GM12878 (cell line): ENCODE measurements around the gene MED25. TPM values are rescaled to one million over a fixed set of nuclear protein-coding genes. Genes with fewer than 3 reads are reported as not detected.

Source experiments
- ATAC-seq: fragments of 200-7000 bp; cut with Tn5 transposase; 3 replicates; pipeline ENCODE4 v1.9.1; 2020; ENCODE audit warnings: mild to moderate bottlenecking, moderate library complexity
- BruUV-seq: library from RNA; stranded (reverse); fragments of 400-500 nt; replicated peaks from 2 replicates; lab custom pipeline; 2021; lab: Mats Ljungman, UMichigan
- CTCF ChIA-PET: fragments of 300-600 bp; sonication (Branson Sonifier 250); formaldehyde crosslinking; extraction: SDS; loops from one replicate; lab custom pipeline; 2021; ENCODE audit warnings: inconsistent platforms; lab: Yijun Ruan, JAX
- POLR2A ChIA-PET: fragments of 350-600 bp; formaldehyde crosslinking; extraction: SDS; loops from one replicate; lab custom pipeline; 2021; ENCODE audit warnings: inconsistent platforms; lab: Charles Lee
- RAD21 ChIA-PET: fragments of 300-600 bp; sonication (Branson Sonifier 250); formaldehyde crosslinking; loops from one replicate; lab custom pipeline; 2023; ENCODE audit warnings: antibody characterized with exemption; ENCODE audit not compliant: unreplicated experiment; lab: Charles Lee
- SMC1A ChIA-PET: fragments of 300-600 bp; sonication (Branson Sonifier 250); formaldehyde crosslinking; loops from one replicate; lab custom pipeline; 2023; ENCODE audit not compliant: unreplicated experiment, uncharacterized antibody; lab: Charles Lee
- DNase-seq: peaks from one replicate; pipeline ENCODE4 v3.0.0-alpha.2; 2011; ENCODE audit warnings: low read depth, low spot score
- FAIRE-seq: peaks from 3 replicates; lab custom pipeline; 2011; peaks lifted over from hg19 to GRCh38; lab: Jason Lieb, UNC
- H2AFZ ChIP-seq: 2 replicates; pipeline ENCODE4 v1.6.0; 2011; ENCODE audit warnings: low read depth, low read length, control low read depth; ENCODE audit not compliant: control insufficient read depth
- H3K27ac ChIP-seq: 2 replicates; pipeline ENCODE4 v1.5.1; 2011; ENCODE audit warnings: control low read depth; ENCODE audit not compliant: control insufficient read depth, insufficient read depth
- H3K27me3 ChIP-seq, 2 experiments: replicated peaks in 1 of 2; 2 replicates each; pipeline versions ENCODE4 v1.6.0 to v1.6.1; 2011; ENCODE audit warnings: low read length in 1 of 2; ENCODE audit not compliant: control insufficient read depth in 2 of 2, insufficient read depth in 2 of 2
- H3K36me3 ChIP-seq, 2 experiments: 2 replicates each; pipeline ENCODE4 v1.5.1; 2011; ENCODE audit warnings: low read length in 1 of 2; ENCODE audit not compliant: control insufficient read depth in 2 of 2, insufficient read depth in 2 of 2
- H3K4me1 ChIP-seq: 2 replicates; pipeline ENCODE4 v1.6.1; 2011; ENCODE audit warnings: mild to moderate bottlenecking, low read length, moderate library complexity, mixed read lengths; ENCODE audit not compliant: control insufficient read depth, insufficient read depth
- H3K4me2 ChIP-seq: 2 replicates; pipeline ENCODE4 v1.6.0; 2011; ENCODE audit warnings: control low read depth; ENCODE audit not compliant: control insufficient read depth, insufficient read depth
- H3K4me3 ChIP-seq: fragments of 200-600 bp; sonication (generic); 2 replicates; pipeline ENCODE4 v1.5.1; 2016
- H3K79me2 ChIP-seq: 2 replicates; pipeline ENCODE4 v1.6.0; 2011; ENCODE audit warnings: low read length; ENCODE audit not compliant: control insufficient read depth, insufficient read depth
- H3K9ac ChIP-seq: 2 replicates; pipeline ENCODE4 v1.8.0; 2011; ENCODE audit warnings: low read length, control low read depth, mixed read lengths; ENCODE audit not compliant: control insufficient read depth, insufficient read depth
- H3K9me3 ChIP-seq: replicated peaks from 3 replicates; pipeline ENCODE4 v1.5.1; 2011; ENCODE audit warnings: mild to moderate bottlenecking, low read length; ENCODE audit not compliant: control insufficient read depth, insufficient read depth
- H4K20me1 ChIP-seq: 2 replicates; pipeline ENCODE4 v1.6.0; 2011; ENCODE audit not compliant: control insufficient read depth, insufficient read depth
- BACH1 ChIP-seq: fragments of 450-650 bp; IDR thresholded peaks from 2 replicates; pipeline ENCODE4 v1.6.1; 2017; ENCODE audit warnings: mild to moderate bottlenecking, borderline replicate concordance
- BRCA1 ChIP-seq: IDR thresholded peaks from 2 replicates; pipeline ENCODE4 v1.6.1; 2011; ENCODE audit warnings: low read depth, low read length, improper control_type of control experiment
- HCFC1 ChIP-seq: fragments of 150-350 bp; IDR thresholded peaks from 2 replicates; pipeline ENCODE4 v1.6.1; 2014; ENCODE audit warnings: low read length
- MYB ChIP-seq: fragments of 150-350 bp; IDR thresholded peaks from 2 replicates; pipeline ENCODE4 v1.6.1; 2014; ENCODE audit warnings: mild to moderate bottlenecking, low read depth, low read length, borderline replicate concordance
- NFXL1 ChIP-seq: fragments of 450-650 bp; IDR thresholded peaks from 2 replicates; pipeline ENCODE4 v1.6.1; 2017; ENCODE audit warnings: antibody characterized with exemption, mild to moderate bottlenecking, borderline replicate concordance
- POLR2A ChIP-seq: IDR thresholded peaks from 2 replicates; pipeline ENCODE4 v1.6.1; 2011; ENCODE audit warnings: low read depth, mild to moderate bottlenecking, low read length
- RELB ChIP-seq: fragments of 450-650 bp; IDR thresholded peaks from 2 replicates; pipeline ENCODE4 v1.6.1; 2017; ENCODE audit warnings: low read depth, mild to moderate bottlenecking, moderate library complexity
- SMAD5 ChIP-seq: IDR thresholded peaks from 2 replicates; pipeline ENCODE4 v1.6.1; 2016; ENCODE audit warnings: antibody characterized with exemption, low read depth
- SP1 ChIP-seq: IDR thresholded peaks from one replicate; pipeline ENCODE4 v1.6.1; 2011; ENCODE audit warnings: low read depth, low read length
- TARDBP ChIP-seq: IDR thresholded peaks from 2 replicates; pipeline ENCODE4 v1.6.1; 2016; ENCODE audit warnings: borderline replicate concordance
- ZZZ3 ChIP-seq: IDR thresholded peaks from 2 replicates; pipeline ENCODE4 v1.6.1; 2011; ENCODE audit warnings: low read depth; ENCODE audit not compliant: control insufficient read depth, insufficient read length
- WGBS: methylation state at CpG from one replicate; pipeline ENCODE4 v1.1.6; 2016; ENCODE audit warnings: low lambda C conversion rate; ENCODE audit not compliant: insufficient replicate concordance, insufficient coverage; ENCODE audit errors: missing lambda C conversion rate; 5-methylcytosine and 5-hydroxymethylcytosine counted together
- in situ Hi-C: fragments of 300-500 bp; cut with MboI; formaldehyde crosslinking; loops from 9 replicates; pipeline ENCODE4 v1.14.3; 2018; ENCODE audit warnings: mixed read lengths
- intact Hi-C: fragments of 100-400 bp; cut with micrococcal nuclease; formaldehyde crosslinking; loops from one replicate; pipeline ENCODE4 v1.14.2; 2022; ENCODE audit not compliant: unreplicated experiment
- polyA plus RNA-seq, 11 experiments: library from polyadenylated mRNA; depleted of rRNA in 4 of 11; unstranded in 6 of 11; stranded (reverse) in 5 of 11; fragments of >200 nt; fragmentation: Nextera tagmentation in 4 of 11; fragmentation: Illumina TruSeq in 1 of 11; extraction: Ambion mirVana in 4 of 11; extraction: Trizol in 1 of 11; gene quantifications; 1 replicate in 1 of 11; 2 replicates in 10 of 11; pipeline versions ENCODE4 v1.2.1 to v1.2.3, GENCODE V29; 2011 to 2016; ENCODE audit warnings: inconsistent platforms in 2 of 11, missing spikeins in 2 of 11, low read depth in 1 of 11
- total RNA-seq, 4 experiments: library from RNA; depleted of rRNA in 3 of 4; stranded (reverse); fragments of >200 nt in 3 of 4; fragmentation: Illumina TruSeq in 1 of 4; extraction: Trizol in 1 of 4; gene quantifications; 2 replicates each; pipeline versions ENCODE4 v1.2.1 to v1.2.3, GENCODE V29; 2013 to 2021
- TF ChIP-seq, protein P1 (sequence below): fragments of 150-350 bp; IDR thresholded peaks from 2 replicates; pipeline ENCODE4 v1.6.1; 2014; ENCODE audit warnings: mild to moderate bottlenecking, low read depth, low read length
- TF ChIP-seq, protein P2 (sequence below): fragments of 450-650 bp; IDR thresholded peaks from 2 replicates; pipeline ENCODE4 v1.6.1; 2014; ENCODE audit warnings: mild to moderate bottlenecking
- TF ChIP-seq, protein P3 (sequence below), 3 experiments: IDR thresholded peaks in 2 of 3; conservative IDR thresholded peaks in 1 of 3; 2 replicates each; pipeline ENCODE4 v1.5.1; 2011; ENCODE audit warnings: low read depth in 3 of 3, low read length in 3 of 3, mild to moderate bottlenecking in 3 of 3, control low read depth in 2 of 3, moderate library complexity in 2 of 3, inconsistent platforms in 1 of 3, mixed read lengths in 1 of 3; ENCODE audit not compliant: control insufficient read depth in 2 of 3, insufficient read depth in 1 of 3; ENCODE audit errors: extremely low read depth in 1 of 3
- TF ChIP-seq, protein P4 (sequence below): fragments of 450-650 bp; IDR thresholded peaks from 2 replicates; pipeline ENCODE4 v1.6.1; 2017; ENCODE audit warnings: borderline replicate concordance

MED25 gene
- total and polyA plus RNA-seq, 10 of the 15 experiments (the other 5 are each of a cell fraction or from before 2014, with no cell fraction given): 3.5 to 53.9 (median 17.1) TPM

- ChIA-PET POLR2A (interaction anchor here (0.6 to 1.8 kb wide), 9 partner anchors 13 to 317 kb away, joined by 3 to 6 read pairs (median 4); partner anchors contain the start of genes AKT1S1, PTOV1, RPS11 and RRAS), RAD21 (interaction anchor here (0.5 to 1.4 kb wide), 4 partner anchors 8 to 95 kb away, joined by 3 to 12 read pairs (median 4); partner anchors contain the start of gene PTOV1), CTCF (interaction anchor here (1.2 to 1.4 kb wide), 2 partner anchors 35 to 77 kb away, joined by 3 to 6 read pairs; no protein-coding TSS in a partner anchor), SMC1A (interaction anchor here (1.0 to 2.3 kb wide), 6 partner anchors 30 to 137 kb away, joined by 3 to 6 read pairs (median 4); partner anchors contain the start of genes AP2A1 and ATF5)
- ATAC-seq (peak; percentile 75), DNase-seq (peak; percentile 90), FAIRE-seq (peak; percentile 97)
- peaks cover 7% of the 10 kb centered on the region; the same call in 1 of the 2 replicates for H3K4me1 ChIP-seq
- H4K20me1 ChIP-seq: no peaks in the 10 kb centered on the region
- peak within 1 kb of the TSS; percentile 69 for H3K27ac ChIP-seq
- peak within 1 kb of the TSS; percentile 94 for H2AFZ ChIP-seq
- peak within 1 kb of the TSS; percentile 86 for H3K4me3 ChIP-seq
- H3K36me3 ChIP-seq: no peaks in the 10 kb centered on the region
- peaks cover 1% of the 10 kb centered on the region for H3K79me2 ChIP-seq
- intact Hi-C loops (loop anchor here (1.0 to 2.0 kb wide), 2 partner anchors 38 to 64 kb away; partner anchors contain the start of genes AKT1S1, PTOV1 and TBC1D17), in situ Hi-C loops (no loop called here)
- WGBS: under 1% methylated on average over 43 of the region's 45 CpGs
- no TSS peak for BruUV-seq
- H3K9ac ChIP-seq: peak within 1 kb of the TSS; percentile 76
- no peaks in the 10 kb centered on the region for H3K9me3 ChIP-seq
- no peaks in the 10 kb centered on the region for H3K27me3 ChIP-seq
- peak within 1 kb of the TSS; percentile 88 for H3K4me2 ChIP-seq
- TF ChIP-seq, protein P1, sequence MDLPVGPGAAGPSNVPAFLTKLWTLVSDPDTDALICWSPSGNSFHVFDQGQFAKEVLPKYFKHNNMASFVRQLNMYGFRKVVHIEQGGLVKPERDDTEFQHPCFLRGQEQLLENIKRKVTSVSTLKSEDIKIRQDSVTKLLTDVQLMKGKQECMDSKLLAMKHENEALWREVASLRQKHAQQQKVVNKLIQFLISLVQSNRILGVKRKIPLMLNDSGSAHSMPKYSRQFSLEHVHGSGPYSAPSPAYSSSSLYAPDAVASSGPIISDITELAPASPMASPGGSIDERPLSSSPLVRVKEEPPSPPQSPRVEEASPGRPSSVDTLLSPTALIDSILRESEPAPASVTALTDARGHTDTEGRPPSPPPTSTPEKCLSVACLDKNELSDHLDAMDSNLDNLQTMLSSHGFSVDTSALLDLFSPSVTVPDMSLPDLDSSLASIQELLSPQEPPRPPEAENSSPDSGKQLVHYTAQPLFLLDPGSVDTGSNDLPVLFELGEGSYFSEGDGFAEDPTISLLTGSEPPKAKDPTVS: no peak
- peak; percentile 77 for TF ChIP-seq RELB
- TF ChIP-seq, protein P2, sequence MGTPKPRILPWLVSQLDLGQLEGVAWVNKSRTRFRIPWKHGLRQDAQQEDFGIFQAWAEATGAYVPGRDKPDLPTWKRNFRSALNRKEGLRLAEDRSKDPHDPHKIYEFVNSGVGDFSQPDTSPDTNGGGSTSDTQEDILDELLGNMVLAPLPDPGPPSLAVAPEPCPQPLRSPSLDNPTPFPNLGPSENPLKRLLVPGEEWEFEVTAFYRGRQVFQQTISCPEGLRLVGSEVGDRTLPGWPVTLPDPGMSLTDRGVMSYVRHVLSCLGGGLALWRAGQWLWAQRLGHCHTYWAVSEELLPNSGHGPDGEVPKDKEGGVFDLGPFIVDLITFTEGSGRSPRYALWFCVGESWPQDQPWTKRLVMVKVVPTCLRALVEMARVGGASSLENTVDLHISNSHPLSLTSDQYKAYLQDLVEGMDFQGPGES: no peak
- TF ChIP-seq BRCA1: no peak
- peak; percentile 74 for TF ChIP-seq HCFC1
- TF ChIP-seq NFXL1: no peak
- no peak for TF ChIP-seq MYB
- 0 out of 2 replicates have a peak, but pooled peaks have one; percentile 4 for TF ChIP-seq TARDBP
- TF ChIP-seq, protein P3, sequence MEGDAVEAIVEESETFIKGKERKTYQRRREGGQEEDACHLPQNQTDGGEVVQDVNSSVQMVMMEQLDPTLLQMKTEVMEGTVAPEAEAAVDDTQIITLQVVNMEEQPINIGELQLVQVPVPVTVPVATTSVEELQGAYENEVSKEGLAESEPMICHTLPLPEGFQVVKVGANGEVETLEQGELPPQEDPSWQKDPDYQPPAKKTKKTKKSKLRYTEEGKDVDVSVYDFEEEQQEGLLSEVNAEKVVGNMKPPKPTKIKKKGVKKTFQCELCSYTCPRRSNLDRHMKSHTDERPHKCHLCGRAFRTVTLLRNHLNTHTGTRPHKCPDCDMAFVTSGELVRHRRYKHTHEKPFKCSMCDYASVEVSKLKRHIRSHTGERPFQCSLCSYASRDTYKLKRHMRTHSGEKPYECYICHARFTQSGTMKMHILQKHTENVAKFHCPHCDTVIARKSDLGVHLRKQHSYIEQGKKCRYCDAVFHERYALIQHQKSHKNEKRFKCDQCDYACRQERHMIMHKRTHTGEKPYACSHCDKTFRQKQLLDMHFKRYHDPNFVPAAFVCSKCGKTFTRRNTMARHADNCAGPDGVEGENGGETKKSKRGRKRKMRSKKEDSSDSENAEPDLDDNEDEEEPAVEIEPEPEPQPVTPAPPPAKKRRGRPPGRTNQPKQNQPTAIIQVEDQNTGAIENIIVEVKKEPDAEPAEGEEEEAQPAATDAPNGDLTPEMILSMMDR (IDR thresholded peaks at IDR 0.05 in 2 of 3, conservative IDR thresholded peaks at IDR 0.05 in 1 of 3; ENCODE audit: control insufficient read depth in 2 of 3, extremely low read depth in 1 of 3, insufficient read depth in 1 of 3, low read depth in 3 of 3, low read length in 3 of 3): peak in 2 of 3 experiments; percentile 8 to 23; a peak in 2 of 6 replicates
- TF ChIP-seq, protein P4, sequence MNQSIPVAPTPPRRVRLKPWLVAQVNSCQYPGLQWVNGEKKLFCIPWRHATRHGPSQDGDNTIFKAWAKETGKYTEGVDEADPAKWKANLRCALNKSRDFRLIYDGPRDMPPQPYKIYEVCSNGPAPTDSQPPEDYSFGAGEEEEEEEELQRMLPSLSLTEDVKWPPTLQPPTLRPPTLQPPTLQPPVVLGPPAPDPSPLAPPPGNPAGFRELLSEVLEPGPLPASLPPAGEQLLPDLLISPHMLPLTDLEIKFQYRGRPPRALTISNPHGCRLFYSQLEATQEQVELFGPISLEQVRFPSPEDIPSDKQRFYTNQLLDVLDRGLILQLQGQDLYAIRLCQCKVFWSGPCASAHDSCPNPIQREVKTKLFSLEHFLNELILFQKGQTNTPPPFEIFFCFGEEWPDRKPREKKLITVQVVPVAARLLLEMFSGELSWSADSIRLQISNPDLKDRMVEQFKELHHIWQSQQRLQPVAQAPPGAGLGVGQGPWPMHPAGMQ: no peak
- no peak for TF ChIP-seq BACH1
- TF ChIP-seq SP1: peak; percentile 45
- no peak for TF ChIP-seq POLR2A
- TF ChIP-seq ZZZ3: no peak
- no peak; the same call in 1 of the 2 replicates for TF ChIP-seq SMAD5
Observed at GRCh38 chr19:49812997-49813861, 4.9 kb upstream of the MED25 start, which contains the start of gene FUZ. FUZ (minus strand) TSS chr19:49813292; CDS start chr19:49813106, 186 bp downstream.
